Activated T-cell treated with anti-CD3 and anti-CD28 coated beads for 1 hour (primary cell): ENCODE measurements around the gene CNBP.
"Not testable (repeated sequence)": the region's sequence is repeated elsewhere in the genome, so short reads cannot be mapped to it uniquely, and the experiment has no call there.

Experiments
- DNase-seq: peaks from one replicate; pipeline ENCODE4 v3.0.0-alpha.2; 2020; ENCODE audit warnings: low read depth

CNBP gene

DNA sequence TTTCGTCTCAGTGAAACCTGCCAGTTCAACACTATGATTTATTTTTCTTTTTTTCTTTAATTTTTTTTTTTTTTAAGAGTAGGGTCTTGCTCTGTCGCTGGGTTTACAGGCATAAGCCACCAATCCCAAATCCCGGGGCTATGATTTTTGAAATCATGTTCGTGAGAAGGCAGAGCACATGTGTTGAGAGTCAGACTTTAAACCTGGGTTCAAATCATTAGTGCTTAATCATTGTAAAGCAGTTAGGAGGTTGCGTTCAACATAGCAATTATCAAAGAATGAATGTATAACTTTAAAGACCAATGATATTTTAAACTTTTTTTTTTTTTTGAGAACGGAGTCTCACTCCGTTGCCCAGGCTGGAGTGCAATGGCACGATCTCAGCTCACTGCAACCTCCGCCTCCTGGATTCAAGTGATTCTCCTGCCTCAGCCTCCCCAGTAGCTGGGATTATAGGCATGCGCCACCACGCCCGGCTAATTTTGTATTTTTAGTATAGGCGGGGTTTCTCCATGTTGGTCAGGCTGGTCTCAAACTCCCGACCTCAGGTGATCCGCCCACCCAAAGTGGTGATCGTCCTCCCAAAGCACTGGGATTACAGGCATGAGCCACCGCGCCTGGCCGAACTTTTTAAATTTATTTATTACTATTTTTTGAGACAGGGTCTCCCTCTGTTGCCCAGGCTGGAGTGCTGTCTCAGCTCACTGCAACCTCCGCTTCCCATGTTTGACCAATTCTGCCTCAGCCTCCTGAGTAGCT, 1.3 kb upstream of the CNBP start:
- not testable (repeated sequence) for DNase-seq

DNA sequence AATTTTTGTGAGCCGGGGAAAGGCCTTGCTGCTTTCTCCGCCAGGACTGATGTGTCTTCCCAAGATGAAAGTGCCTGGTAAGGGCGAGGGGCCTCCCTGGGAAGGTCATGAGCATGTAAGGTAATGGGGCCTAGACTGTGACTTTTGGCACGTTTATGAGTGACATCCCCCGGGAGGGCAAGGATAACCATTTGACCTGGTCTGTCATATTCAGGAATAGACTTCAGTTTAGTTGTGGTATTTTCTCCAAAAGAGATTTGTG, 631 bp upstream of the CNBP start:
- DNase-seq: no peak

GRCh38 chr3:129182390-129183185, 1.1 kb downstream of the CNBP start:
- DNase-seq: no peak

DNA sequence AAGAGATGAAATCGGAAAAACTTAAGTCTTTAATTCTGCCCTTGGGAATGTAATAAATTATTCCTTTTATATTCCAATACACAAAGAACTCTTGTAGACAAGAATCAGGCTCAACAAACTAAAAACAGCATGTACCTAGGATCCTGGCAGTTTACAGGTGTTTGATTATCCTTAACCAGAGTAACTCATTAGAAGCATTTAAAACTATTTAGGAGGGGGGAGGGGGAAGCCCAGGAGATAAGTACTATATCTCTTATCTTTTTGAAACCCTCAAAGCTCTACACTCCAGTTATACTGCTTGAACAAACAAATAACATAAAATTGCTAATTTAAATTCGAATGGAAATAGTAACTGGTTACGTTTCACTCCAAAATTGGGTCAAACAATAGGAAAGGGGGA, 1.9 kb downstream of the CNBP start:
- DNase-seq: no peak

DNA sequence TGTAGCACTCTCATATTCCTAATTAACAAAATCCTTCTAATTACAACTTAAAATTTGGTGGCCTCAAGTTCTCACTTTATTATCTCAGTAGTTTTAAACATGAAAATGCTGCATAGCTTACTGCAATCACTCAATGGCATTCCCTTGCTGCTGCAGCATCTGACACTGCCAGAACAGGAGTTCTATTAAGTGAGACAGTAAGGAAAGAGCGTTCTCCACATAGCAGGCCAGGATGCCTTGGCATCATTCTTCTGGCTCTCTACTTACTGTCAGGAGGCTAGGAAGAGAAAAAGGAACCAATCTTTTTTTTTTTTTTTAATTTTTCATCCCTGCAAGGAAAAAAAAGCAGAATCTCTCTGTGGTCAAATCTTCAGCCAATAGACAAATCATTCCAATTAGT, 3.2 kb downstream of the CNBP start:
- DNase-seq: no peak

GRCh38 chr3:129176051-129176450, 7.6 kb downstream of the CNBP start:
- DNase-seq: no peak

DNA sequence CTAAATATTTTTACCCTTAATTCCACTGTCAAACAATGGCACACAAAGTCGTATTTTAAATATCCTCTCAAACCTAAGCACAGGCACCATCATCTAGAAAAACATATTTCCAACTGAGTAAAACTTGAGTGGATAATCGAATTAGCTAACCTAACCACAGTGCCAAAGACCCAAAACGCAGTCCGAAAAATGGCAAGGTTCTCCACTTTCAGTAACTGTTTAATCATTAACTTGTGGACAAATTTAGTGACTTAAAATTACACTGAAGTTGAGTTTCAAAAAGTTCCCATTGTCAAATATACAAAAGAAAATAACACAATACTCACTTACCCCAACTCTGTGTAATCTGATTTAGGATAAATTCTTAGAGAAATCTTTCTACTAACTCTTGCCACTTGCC, 10.0 kb downstream of the CNBP start:
- DNase-seq: no peak

DNA sequence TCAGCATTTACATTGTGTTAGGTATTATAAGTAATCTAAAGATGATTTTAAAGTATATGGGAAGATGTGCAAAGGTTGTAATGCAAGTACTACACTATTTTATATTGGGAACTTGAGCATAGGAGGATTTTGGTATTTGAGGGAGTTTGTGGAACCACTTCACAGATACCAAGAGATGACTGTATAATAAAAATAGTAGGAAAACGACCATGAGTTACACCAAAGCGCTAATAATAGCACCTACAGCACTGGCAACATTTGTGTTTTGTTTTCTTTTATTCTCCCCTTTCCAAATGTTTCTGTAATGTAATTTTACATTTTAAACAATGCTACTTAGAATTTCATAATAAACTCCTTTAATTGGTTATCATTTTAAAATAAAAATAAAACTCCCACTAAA, 10.5 kb downstream of the CNBP start:
- DNase-seq: no peak

DNA sequence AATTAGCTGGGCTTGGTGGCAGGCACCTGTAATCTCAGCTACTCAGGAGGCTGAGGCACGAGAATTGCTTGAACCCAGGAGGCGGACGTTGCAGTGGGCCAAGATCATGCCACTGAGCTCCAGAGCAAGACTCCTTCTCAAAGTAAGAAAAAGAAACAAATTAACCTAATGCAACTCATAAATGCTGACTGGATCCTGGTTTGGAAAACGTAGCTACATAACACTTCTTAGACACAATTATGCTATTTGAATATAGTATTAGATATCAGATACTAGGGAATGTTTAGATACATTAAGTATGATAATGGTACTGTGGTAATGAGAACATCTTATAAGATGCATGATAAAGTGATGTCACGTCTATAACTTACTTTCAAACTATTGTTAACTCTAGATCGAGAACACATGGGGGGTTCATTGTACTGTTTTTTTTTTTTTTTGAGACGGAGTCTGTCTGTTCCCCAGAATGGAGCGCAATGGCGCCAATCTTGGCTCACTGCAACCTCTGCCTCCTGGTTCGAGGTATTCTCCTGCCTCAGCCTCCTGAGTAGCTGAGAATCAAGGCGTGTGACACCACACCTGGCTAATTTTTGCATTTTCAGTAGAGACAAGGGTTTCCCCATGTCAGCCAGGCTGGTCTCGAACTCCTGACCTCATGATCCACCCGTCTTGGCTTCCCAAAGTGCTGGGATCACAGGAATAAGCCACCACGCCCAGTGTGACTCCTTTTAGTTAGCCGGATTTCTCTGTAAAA, 16.9 kb downstream of the CNBP start:
- no peak for DNase-seq

DNA sequence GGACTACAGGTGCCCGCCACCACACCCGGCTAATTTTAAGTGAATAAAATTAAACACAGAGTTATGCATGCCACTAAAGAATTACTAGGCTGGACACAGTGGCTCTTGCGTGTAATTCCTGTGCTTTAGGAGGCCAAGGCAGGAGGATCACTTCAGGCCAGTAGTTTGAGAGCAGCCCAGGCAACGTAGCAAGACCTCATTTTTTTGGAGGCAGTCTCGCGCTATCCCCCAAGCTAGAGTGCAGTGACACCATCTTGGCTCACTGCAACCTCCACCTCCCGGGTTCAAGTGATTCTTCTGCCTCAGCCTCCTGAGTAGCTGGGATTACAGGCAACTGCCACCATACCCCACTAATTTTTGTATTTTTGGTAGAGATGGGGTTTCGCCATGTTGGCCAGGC, 18.1 kb downstream of the CNBP start:
- DNase-seq: not testable (repeated sequence)

DNA sequence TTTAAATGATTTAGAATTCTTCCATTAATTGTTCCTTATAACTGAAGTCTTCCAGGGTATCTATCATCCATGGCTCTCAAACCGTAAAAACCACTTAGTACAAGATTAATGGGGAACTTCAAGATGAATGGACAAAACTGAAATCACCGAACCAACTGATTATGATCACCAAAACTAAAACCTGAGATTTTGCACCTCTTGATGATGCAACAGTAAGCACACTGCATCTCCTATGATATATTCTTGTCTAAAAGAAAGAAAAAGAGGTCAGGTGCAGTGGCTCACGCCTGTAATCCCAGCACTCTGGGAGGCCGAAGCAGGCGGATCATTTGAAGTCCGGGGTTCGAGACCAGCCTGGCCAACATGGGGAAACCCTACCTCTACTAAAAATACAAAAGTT, 19.2 kb downstream of the CNBP start:
- no peak for DNase-seq

DNA sequence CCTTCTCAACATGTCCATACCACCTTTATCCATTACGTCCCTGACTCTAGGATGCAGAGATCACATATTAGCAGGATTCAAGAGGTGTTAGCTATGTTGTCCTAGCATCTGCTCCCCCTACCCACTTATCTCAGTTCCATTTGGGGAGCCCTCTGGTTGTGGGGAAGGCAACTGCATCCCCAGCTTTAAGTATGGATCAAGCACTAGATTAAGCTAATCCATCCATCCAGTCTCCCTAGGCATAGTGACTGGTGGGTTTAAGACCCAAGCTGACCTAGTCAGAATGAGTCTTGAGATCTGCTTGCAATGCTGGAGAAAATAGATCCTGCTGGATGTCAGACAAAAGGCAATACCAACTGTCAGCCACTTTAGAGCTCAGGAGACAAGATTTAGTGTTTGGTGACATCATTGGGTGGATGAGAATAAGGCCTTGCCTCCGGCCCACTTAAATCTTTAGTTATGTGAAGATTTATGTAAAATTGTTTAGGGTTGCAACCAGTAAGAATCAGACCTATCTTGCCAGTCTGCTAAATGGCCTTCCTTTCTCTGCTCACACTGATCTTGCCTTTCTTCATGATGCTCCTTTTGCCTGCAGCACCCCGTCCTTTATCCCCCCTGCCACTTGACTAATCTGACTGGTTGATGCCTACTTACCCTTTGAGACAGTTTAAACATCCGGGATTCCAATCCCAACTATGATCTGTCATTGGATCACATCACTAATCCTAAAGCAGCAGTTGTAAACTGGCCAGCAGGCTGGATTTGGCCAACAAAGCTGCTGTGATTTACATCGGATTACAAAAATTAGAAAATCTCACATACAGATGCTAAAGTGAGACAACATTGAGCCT, 20.7 kb downstream of the CNBP start:
- no peak for DNase-seq

DNA sequence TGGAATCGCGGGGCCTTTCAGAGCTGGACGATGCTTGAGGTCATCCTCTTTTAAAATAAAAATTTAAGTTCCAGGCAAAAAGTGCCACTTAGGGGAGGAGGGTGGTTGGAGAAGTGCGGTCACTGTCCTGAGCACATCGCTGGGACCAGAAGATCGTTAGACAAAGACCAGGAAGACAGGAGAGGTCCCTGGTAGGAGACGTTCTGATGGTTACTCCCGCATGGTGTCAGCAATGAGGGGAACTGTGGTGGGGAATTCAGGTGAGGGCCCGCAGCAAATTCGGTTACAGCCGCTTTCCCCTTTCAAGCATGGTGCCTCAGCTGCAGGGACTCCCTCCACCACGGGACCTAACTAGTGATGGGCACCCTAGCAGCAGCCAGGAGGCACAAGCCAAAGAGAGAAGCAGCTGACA, 21.8 kb downstream of the CNBP start:
- no peak for DNase-seq

GRCh38 chr3:129160891-129161859, 22.5 kb downstream of the CNBP start, which contains the start of gene ISY1:
ISY1 (minus strand) TSS chr3:129161063; CDS start chr3:129160975, 88 bp downstream.
- DNase-seq: peak; percentile 72

DNA sequence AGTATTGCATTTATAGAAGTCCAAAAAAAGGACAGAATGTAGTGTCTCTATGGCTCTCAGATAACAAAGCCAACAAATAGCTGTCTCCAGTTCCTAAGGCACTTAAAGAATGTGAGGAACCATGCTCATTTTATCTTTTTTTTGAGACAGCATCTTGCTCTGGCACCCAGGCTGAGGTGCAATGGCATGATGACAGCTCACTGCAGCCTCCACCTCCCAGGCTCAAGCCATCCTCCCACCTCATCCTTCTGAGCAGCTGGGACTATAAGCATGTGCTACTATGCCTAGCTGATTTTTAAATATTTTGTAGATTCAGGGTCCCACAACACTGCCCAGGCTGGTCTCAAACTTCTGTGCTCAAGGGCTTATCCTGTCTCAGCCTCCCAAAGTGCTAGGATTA, 38.9 kb downstream of the CNBP start:
- no peak for DNase-seq

DNA sequence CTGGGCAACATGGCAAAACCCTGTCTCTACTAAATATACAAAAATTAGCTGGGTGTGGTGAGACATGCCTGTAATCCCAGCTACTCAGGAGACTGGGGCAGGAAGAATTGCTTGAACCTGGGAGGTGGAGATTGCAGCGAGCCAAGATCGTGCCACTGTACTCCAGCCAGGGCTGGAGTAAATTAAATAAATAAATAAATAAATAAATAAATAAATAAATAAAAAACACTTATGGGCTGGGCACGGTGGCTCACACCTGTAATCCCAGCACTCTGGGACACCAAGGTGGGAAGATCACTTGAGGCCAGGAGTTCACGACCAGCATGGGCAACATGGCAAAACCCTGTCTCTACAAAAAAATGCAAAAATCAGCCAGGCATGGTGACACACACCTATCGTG, 42.7 kb downstream of the CNBP start:
- not testable (repeated sequence) for DNase-seq

- DNase-seq: no peak
These were observed 43.8 kb downstream of the CNBP start for GRCh38 chr3:129139911-129140310.

- not testable (repeated sequence) for DNase-seq
These were observed 47.4 kb downstream of the CNBP start for GRCh38 chr3:129136275-129136674.

GRCh38 chr3:129132097-129132866, 51.4 kb downstream of the CNBP start:
- no peak for DNase-seq

- DNase-seq: no peak
These were observed 52.1 kb downstream of the CNBP start for GRCh38 chr3:129131465-129132088.
